ENCODE data around the gene ZBTB38.

ZBTB38 gene

DNA sequence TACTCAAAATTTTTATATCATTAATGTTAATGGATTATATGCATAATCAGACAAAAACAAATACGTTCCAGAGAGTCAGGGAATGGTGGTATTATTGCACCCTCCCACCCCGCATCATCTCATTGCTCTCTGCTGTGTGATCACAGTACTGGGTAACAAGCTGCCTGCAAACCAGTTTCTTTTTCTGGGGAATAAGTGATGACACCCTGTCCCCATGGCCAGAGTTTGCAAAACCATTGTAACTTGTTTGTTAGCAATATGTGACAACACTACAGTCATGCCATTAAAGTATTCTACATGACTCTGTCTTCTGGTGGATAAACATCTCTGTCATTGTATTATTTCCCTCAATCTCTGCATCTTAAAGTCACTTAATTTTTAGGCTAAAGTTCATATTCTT is 39.5 kb downstream of the ZBTB38 start:
- no peak for DNase-seq

DNA sequence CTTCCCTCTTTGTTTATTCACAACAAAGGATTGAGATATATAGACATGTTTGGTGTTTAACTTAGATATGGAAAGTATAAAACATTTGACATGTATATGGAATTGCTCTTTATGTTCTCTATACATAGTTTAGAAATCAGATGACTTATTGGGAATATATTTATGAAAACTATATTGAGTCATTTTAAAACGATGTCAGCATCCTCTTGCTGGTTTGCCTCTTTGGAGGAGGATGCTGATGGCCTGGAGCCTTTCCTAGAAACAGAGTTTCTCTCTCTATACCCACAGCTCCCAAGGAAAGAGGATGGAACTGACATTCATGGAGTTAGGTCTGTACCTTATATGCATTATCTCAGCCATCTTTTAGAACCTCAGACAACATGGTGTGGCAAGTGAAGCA is 40.3 kb downstream of the ZBTB38 start:
- no peak for DNase-seq

DNA sequence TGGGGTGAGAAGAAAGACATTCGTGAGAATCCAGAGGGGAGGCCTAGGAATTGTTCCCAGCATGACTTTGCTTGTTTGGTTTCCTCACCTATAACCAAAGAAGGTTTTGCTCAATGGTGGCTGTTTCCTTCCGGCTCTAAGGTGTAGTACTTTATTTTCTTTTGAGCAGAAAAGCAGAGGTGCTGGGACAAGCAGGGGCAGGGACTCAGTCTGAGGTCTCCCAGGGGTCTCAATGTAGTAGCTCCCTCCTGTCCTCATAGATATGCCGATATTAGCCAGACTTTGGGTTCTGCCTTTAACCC is 41.6 kb downstream of the ZBTB38 start:
- no peak for DNase-seq

DNA sequence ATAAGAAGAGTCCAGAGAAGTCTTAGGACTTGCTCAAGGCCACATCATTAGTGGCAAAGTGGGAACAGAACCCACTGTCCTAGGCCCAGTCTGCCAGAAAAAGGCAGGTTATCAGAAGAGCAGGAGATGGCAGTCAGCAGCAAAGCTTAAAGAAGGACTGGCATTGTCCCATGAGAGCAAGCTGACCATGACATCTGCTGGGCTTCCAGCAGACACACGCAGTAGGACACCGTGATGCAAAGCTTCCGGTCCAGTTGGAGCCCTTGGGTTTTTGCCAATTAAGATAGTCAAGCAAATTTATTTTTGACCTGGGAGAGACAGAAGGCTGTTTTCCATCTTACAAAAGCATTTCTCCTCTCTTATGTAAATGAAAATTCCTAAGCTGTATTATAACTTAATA is 42.1 kb downstream of the ZBTB38 start:
- peak; percentile 41 to 43 for DNase-seq

DNA sequence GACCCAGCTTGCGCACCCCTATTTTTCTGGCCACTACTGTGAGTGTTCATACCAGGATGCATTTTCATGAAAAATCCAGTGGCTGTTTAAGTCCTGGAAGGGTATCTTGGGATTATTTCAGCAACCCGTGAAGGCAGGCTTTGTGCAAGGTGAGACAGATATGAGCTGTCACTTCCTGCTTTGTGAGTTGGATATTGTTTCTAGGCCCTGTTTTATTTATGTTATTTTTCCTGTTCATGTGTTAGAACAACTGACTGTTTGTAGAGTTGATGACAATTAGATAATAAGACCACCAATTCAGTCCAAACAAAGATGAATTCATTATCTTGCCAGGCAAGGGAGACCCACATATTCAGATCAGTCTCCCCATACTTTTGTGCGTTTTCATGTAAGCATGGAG is 42.5 kb downstream of the ZBTB38 start:
- DNase-seq: no peak

DNA sequence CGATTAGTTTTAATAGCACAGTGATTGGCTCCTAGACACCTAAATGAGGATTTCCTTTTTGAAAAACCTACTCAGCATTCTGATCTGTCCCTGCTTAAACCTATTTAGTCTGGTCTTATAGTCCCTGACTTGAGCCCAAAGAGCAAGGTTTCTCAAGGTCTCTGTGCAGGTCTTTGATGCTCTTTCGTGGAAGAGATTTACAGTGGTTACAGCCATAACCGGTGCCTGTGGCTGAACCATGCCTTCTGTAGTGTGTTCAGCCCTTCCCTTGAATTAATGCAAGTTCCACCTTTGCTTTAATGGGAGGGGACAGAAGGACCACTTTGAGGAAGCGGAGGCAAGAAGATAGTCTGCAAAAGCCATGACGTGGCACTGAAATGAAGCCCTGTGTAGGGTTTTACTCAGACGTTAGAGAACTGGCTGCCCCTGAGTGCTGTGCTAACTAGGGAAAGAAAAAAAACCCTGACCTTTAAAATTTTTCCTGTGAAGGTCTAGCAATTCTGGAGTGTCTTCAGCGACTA is 43.0 kb downstream of the ZBTB38 start:
- DNase-seq: peak; percentile 21 to 56

DNA sequence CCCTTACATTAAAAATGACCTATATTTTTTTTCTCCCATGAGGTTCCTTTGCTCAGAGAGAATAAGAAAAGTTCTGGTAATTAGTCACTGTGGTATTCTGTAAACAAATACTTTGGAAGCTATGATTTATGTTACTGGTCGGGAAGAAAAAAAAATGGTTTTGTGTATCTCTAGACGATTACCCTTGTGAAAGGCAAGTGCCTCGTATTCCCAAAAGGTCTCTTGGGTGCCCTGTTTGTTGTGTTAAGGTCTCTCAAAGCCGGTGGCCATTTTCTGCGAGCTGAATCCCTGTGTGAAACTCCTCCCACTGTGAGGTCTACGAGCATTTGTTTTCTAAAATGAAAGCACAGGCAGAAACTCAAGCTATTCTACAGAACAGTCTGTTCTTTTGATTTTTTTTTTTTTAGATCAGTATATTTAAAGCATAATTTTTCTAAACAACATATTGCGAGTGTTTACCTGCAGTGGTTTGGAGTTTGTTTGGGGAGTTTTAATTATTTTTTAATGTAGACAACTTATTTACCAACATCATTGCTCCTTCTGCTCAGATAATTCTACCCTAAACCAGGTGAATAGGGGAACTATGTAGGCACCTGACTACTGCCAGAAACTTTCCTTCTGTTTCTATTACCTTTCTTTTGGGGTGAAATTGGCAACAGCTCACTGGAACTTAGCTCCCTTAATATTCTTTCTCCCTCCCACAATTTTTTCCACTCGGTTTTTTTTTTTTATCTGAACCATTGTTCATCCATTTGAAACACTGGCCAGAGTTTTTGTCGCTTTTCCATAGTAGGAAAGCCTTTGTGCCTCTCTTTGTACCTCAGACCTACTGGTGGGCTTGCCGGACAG is 44.0 kb downstream of the ZBTB38 start:
- peak; percentile 38 to 78 for DNase-seq

DNA sequence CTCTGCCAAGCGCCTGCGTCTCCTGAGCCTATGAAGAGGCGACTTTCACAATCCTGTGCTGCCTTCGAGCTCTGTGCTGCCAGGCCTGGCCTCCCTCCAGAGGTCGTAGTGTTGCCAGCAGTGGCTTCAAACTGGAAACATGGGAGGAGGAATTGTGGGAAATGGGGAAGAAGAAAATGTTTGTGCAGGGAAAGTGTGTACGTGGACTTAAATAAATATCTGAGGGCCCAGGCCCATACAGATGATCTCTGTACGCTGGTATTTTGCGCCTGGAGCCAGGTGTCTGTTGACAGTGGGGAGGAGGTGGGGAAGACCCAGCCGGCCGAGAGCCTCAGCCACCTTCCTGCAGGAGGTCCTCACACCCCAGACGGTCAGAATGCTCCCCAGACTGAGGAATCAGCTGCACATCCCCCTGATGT is 44.6 kb downstream of the ZBTB38 start:
- peak; percentile 79 to 86 for DNase-seq

DNA sequence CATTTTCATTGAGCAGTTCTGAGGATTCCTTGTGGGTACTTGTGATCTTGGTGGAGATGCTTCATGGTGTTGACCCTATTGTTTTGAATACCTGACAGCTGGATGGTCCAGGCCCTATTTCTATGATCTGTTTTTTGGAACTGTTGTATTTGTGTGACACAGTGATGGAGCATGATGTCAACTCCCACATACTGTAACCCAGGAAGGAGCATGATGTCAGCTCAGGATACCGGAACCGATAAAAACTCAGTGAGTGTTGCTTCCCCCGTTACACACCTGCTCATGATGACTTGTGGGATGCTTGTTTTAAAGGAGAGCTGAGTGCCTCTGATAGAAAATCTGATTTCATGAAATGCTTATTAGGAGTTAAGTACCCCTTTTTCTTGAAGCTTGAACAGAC is 45.1 kb downstream of the ZBTB38 start:
- no peak for DNase-seq

DNA sequence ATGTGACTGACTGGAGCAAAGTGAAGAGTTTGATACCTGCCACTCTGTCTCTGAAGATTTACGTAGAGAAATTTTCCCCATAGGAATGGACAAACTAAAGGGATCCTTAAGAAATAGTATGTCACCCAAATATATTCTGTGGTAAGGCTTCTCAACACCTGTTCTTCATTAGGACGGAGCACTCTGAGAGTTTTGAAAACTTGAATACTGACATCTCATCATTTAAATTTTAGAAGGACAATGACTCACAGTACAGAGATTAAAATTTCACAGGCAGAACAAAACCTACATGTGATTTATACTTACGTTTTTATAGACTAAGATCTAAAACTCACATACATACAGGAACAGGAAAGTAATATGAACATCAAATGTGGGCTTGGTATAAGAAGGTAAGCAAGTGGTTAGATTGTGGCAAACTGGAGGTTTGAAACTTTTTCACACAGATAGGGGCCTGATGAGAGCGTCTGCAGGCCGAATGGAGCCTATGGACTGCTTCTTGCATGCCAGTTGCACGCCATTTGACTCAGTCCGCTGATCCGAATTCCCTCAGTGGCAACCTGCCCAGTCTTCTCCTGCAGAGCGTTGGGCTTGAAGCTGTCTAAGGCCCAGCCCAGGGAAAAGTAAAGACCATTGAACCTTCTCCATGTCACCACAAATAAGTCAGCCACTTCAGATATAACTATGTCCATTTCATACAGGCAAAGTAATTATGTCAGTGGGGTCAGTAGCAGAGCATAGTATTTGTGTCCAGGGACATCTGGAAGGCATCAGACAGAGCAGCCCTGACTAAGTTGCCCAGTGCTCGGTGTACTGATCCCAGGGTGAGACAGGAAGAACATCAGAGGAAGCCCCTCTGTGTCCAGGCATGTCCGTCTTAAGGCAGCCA is 45.7 kb downstream of the ZBTB38 start:
- no peak for DNase-seq

DNA sequence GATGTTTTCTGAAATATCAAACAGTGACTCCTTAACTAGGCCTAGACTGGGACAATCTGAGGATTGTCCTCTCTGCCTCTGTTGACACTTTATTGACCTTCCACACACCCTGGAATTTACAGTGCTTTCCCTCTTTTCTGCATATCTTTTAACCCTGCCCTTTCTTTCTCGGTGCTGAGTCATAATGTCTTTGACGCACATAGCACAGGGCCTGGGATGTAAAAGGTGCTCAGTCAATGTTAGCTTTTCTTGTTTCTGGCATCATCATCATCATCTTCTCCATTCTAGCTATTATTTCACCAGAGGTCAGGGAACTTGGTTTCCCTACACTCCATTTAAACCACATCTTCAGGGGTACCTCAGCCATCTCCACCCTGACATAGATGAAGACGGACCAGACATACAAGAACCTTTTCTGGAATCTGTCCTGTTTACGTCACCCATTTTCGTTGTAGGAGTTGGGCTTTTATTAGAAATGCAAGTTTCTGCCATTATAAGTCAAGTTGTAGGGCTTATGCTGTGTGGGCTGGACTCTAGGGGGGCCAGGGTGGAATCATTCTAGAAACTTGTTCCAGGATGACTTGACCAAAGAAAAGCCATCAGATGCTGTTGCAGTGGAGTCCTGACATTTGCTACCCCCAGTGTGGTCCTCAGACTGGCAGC is 46.6 kb downstream of the ZBTB38 start:
- DNase-seq: no peak

DNA sequence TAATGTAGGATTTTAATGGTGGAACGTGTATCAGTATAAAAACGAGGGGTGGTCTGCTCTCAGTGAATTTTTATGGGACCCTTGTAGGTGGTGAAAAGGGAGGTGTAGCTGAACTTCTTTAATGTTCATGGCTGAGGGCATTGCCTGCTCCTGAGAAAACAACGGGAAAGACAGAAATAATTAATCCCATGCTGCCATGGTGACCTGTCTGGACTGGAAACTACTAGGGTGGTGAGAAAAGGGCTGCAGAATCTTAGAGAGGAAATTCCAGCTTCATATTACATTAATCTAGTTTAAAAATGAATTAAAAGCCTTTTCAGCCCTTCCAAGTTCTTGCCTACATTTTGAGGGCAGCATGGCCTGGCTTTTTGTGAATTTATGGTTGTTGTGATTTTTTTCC is 47.6 kb downstream of the ZBTB38 start:
- no peak for DNase-seq
